Measurements from ENCODE around the gene MYO1F. TPM values are rescaled to one million over a fixed set of nuclear protein-coding genes. Genes with fewer than 3 reads are reported as not detected.
A peak's percentile ranks its signal among the peaks of the same experiment; 100 is the strongest.

The MYO1F gene
- polyA plus RNA-seq, 3 donors = 121 to 707 (median 197) TPM

GRCh38 chr19:8615024-8615423 is 37.8 kb upstream of the MYO1F start:
- intact Hi-C loops (cut with micrococcal nuclease) = loop anchor here (2.0 to 10.0 kb wide), 3 partner anchors 37 to 80 kb away; partner anchors contain the start of gene ACTL9 (in 1 of the 2)
- peak overlapping the region in 1 of 2 donors; percentile 7 for H3K4me3 Mint-ChIP-seq
- H4K20me1 ChIP-seq (ENCODE audit: insufficient read depth, low read length) = no peaks in the 10 kb centered on the region
- H3K27me3 ChIP-seq (ENCODE audit: control insufficient read depth in 2 of 2, insufficient read depth in 2 of 2, low read length in 2 of 2) = peaks cover 3 to 14% of the 10 kb centered on the region in 2 donors
- H3K36me3 Mint-ChIP-seq = peaks cover 0 to 2% of the 10 kb centered on the region in 2 donors
- H3K9ac ChIP-seq (ENCODE audit: insufficient read depth, low read length, poor library complexity, severe bottlenecking) = no peak overlapping the region
- no peaks in the 10 kb centered on the region for H3K9me3 ChIP-seq (replicated peaks in 1 of 2; ENCODE audit: control insufficient read depth in 1 of 2, insufficient read depth in 1 of 2, low read length in 2 of 2)
- no peak overlapping the region for H3K27ac ChIP-seq (ENCODE audit: low read depth in 1 of 2, low read length in 2 of 2)
- H3K79me2 ChIP-seq (ENCODE audit: insufficient read depth, low read length) = no peaks in the 10 kb centered on the region
- peaks cover 0 to 5% (median 0%) of the 10 kb centered on the region in 7 donors for H3K9me3 Mint-ChIP-seq
- peaks cover 13% of the 10 kb centered on the region for H3K4me1 Mint-ChIP-seq
- no peak overlapping the region for H3K4me3 ChIP-seq (replicated peaks in 1 of 3; ENCODE audit: low read depth in 2 of 3, low read length in 3 of 3)
- no peak overlapping the region for H3K4me2 ChIP-seq (replicated peaks; ENCODE audit: extremely low read depth, low read length, poor library complexity, severe bottlenecking)
- H3K27ac Mint-ChIP-seq = peak overlapping the region in 1 of 7 donors; percentile 63
- H3K36me3 ChIP-seq (replicated peaks in 1 of 2; ENCODE audit: control insufficient read depth in 1 of 2, insufficient read depth in 2 of 2, low read length in 2 of 2) = no peaks in the 10 kb centered on the region
- WGBS (ENCODE audit: insufficient coverage) = 58% methylated on average over 4 of the region's 6 CpGs
- no peak overlapping the region for H2AFZ ChIP-seq (ENCODE audit: insufficient read depth, low read depth, low read length, poor library complexity, severe bottlenecking)
- peaks cover 12 to 34% (median 28%) of the 10 kb centered on the region in 3 donors for H3K27me3 Mint-ChIP-seq (ENCODE audit: low read depth in 3 of 3)
- DNase-seq = no peak
- no peak for TF ChIP-seq CTCF (IDR thresholded peaks at IDR 0.05)
- peaks cover 10 to 14% of the 10 kb centered on the region in 2 donors for H3K4me1 ChIP-seq (ENCODE audit: control insufficient read depth in 1 of 2, insufficient read depth in 2 of 2, low read length in 2 of 2)

- H3K36me3 Mint-ChIP-seq = peaks cover 0 to 7% of the 10 kb centered on the region in 2 donors
- no peak for DNase-seq
- H3K9me3 Mint-ChIP-seq = peaks cover 0 to 6% (median 0%) of the 10 kb centered on the region in 7 donors
- H3K27me3 Mint-ChIP-seq (ENCODE audit: low read depth in 3 of 3) = peaks cover 17 to 40% (median 34%) of the 10 kb centered on the region in 3 donors
- H3K4me1 Mint-ChIP-seq = peaks cover 18% of the 10 kb centered on the region
- H3K27ac ChIP-seq (ENCODE audit: low read depth in 1 of 2, low read length in 2 of 2) = no peak overlapping the region
- H3K9me3 ChIP-seq (replicated peaks in 1 of 2; ENCODE audit: control insufficient read depth in 1 of 2, insufficient read depth in 1 of 2, low read length in 2 of 2) = no peaks in the 10 kb centered on the region
- H3K27ac Mint-ChIP-seq = no peak overlapping the region
- no peak overlapping the region for H3K4me2 ChIP-seq (replicated peaks; ENCODE audit: extremely low read depth, low read length, poor library complexity, severe bottlenecking)
- peaks cover 6 to 20% of the 10 kb centered on the region in 2 donors for H3K27me3 ChIP-seq (ENCODE audit: control insufficient read depth in 2 of 2, insufficient read depth in 2 of 2, low read length in 2 of 2)
- no peaks in the 10 kb centered on the region for H3K79me2 ChIP-seq (ENCODE audit: insufficient read depth, low read length)
- H3K36me3 ChIP-seq (replicated peaks in 1 of 2; ENCODE audit: control insufficient read depth in 1 of 2, insufficient read depth in 2 of 2, low read length in 2 of 2) = no peaks in the 10 kb centered on the region
- no peaks in the 10 kb centered on the region for H4K20me1 ChIP-seq (ENCODE audit: insufficient read depth, low read length)
- H3K4me1 ChIP-seq (ENCODE audit: control insufficient read depth in 1 of 2, insufficient read depth in 2 of 2, low read length in 2 of 2) = peaks cover 16 to 20% of the 10 kb centered on the region in 2 donors
- TF ChIP-seq CTCF (IDR thresholded peaks at IDR 0.05) = no peak
- H2AFZ ChIP-seq (ENCODE audit: insufficient read depth, low read depth, low read length, poor library complexity, severe bottlenecking) = no peak overlapping the region
- no peak overlapping the region for H3K4me3 ChIP-seq (replicated peaks in 1 of 3; ENCODE audit: low read depth in 2 of 3, low read length in 3 of 3)
- no peak overlapping the region for H3K9ac ChIP-seq (ENCODE audit: insufficient read depth, low read length, poor library complexity, severe bottlenecking)
- H3K4me3 Mint-ChIP-seq = no peak overlapping the region
- no CpG with 5 or more reads among the region's 2 CpGs for WGBS (ENCODE audit: insufficient coverage)
- intact Hi-C loops (cut with micrococcal nuclease) = loop anchor here (2.0 to 10.0 kb wide), 2 partner anchors 80 kb away; partner anchors contain the start of gene ACTL9 (in 1 of the 2)
These were observed 37.2 kb upstream of the MYO1F start for GRCh38 chr19:8614455-8614854.

All from CD14-positive monocyte (primary cell).